OCI-LY3 (cell line): ENCODE measurements around the gene GALNT2.

Source experiments
- H2AFZ ChIP-seq: fragments of 200-600, 300-600 bp; shearing (Covaris generic); 2 replicates; pipeline ENCODE4 v1.6.0; 2014; ENCODE audit warnings: antibody characterized with exemption, low read depth, low read length
- H3K27ac ChIP-seq: fragments of 200-600, 300-600 bp; sonication (generic); 2 replicates; pipeline ENCODE4 v1.5.1; 2014; ENCODE audit warnings: mild to moderate bottlenecking, low read length, moderate library complexity, mixed read lengths
- H3K27me3 ChIP-seq: fragments of 200-600, 300-600 bp; sonication (generic); 2 replicates; pipeline ENCODE4 v1.6.1; 2014; ENCODE audit warnings: low read depth, low read length, mixed read lengths
- H3K36me3 ChIP-seq: fragments of 200-600, 300-600 bp; sonication (generic); replicated peaks from 2 replicates; pipeline ENCODE3; 2014; ENCODE audit warnings: low read depth, low read length, mixed read lengths
- H3K4me1 ChIP-seq: fragments of 300-600, 200-600 bp; sonication (generic); 2 replicates; pipeline ENCODE4 v1.6.1; 2014; ENCODE audit warnings: low read length, mixed read lengths
- H3K4me2 ChIP-seq: fragments of 200-600, 300-600 bp; sonication (generic); 2 replicates; pipeline ENCODE4 v1.6.1; 2014; ENCODE audit warnings: low read length, mixed read lengths
- H3K4me3 ChIP-seq: fragments of 300-600, 200-600 bp; sonication (generic); 2 replicates; pipeline ENCODE4 v1.5.1; 2014; ENCODE audit warnings: antibody characterized with exemption, mild to moderate bottlenecking, low read length, moderate library complexity
- H3K79me2 ChIP-seq: fragments of 300-600, 200-600 bp; shearing (Covaris generic); 2 replicates; pipeline ENCODE4 v1.6.1; 2014; ENCODE audit warnings: mild to moderate bottlenecking, low read length, mixed read lengths
- H3K9ac ChIP-seq: fragments of 300-600, 200-600 bp; shearing (Covaris generic); 2 replicates; pipeline ENCODE4 v1.6.0; 2014; ENCODE audit warnings: mild to moderate bottlenecking, low read length, moderate library complexity
- H3K9me3 ChIP-seq: fragments of 200-600, 300-600 bp; shearing (Covaris generic); 2 replicates; pipeline ENCODE4 v1.6.1; 2014; ENCODE audit warnings: low read length, mixed read lengths; ENCODE audit not compliant: insufficient read depth
- H4K20me1 ChIP-seq: fragments of 200-600, 300-600 bp; sonication (generic); 2 replicates; pipeline ENCODE4 v1.6.1; 2016; ENCODE audit warnings: low read length, mixed read lengths; ENCODE audit not compliant: insufficient read depth
- CTCF ChIP-seq: fragments of 200-600, 300-600 bp; sonication (generic); IDR thresholded peaks from 2 replicates; pipeline ENCODE4 v1.5.1; 2014; ENCODE audit warnings: antibody characterized with exemption, low read length, low read depth
- EZH2phosphoT487 ChIP-seq: fragments of 200-600 bp; shearing (Covaris generic); IDR thresholded peaks from 2 replicates; pipeline ENCODE4 v1.6.1; 2018; ENCODE audit warnings: antibody characterized with exemption, mixed run types, low read depth

The GALNT2 gene

GRCh38 chr1:230185076-230186001, 118.3 kb downstream of the GALNT2 start:
- H3K27me3 ChIP-seq, result no peaks in the 10 kb centered on the region
- no peak overlapping the region for H3K27ac ChIP-seq
- peaks cover 2% of the 10 kb centered on the region for H3K36me3 ChIP-seq
- no peaks in the 10 kb centered on the region for H3K79me2 ChIP-seq
- no peak overlapping the region for H3K4me2 ChIP-seq
- peaks cover 5% of the 10 kb centered on the region; the same call in 1 of the 2 replicates for H3K4me1 ChIP-seq
- no peak overlapping the region for H3K4me3 ChIP-seq
- no peak for TF ChIP-seq CTCF
- no peak for TF ChIP-seq EZH2phosphoT487
- H3K9me3 ChIP-seq, result no peaks in the 10 kb centered on the region
- H3K9ac ChIP-seq, result no peak overlapping the region
- no peak overlapping the region for H2AFZ ChIP-seq
- peaks cover 3% of the 10 kb centered on the region; the same call in 1 of the 2 replicates for H4K20me1 ChIP-seq

- Histone ChIP-seq H3K79me2 (no peaks in the 10 kb centered on the region), H3K4me2 (no peak overlapping the region), H3K27me3 (no peaks in the 10 kb centered on the region), H2AFZ (no peak overlapping the region), H3K4me3 (no peak overlapping the region), H3K9me3 (no peaks in the 10 kb centered on the region), H3K27ac (no peak overlapping the region), H3K4me1 (peaks cover 3% of the 10 kb centered on the region; the same call in 1 of the 2 replicates), H4K20me1 (peaks cover 8% of the 10 kb centered on the region; the same call in 1 of the 2 replicates), H3K9ac (no peak overlapping the region), H3K36me3 (peaks cover 2% of the 10 kb centered on the region)
- TF ChIP-seq EZH2phosphoT487, result no peak
- TF ChIP-seq CTCF, result no peak
These were observed 119.2 kb downstream of the GALNT2 start for GRCh38 chr1:230186003-230186863.

GRCh38 chr1:230186874-230187273, 119.8 kb downstream of the GALNT2 start:
- H3K9ac ChIP-seq, result no peak overlapping the region
- no peaks in the 10 kb centered on the region for H3K4me1 ChIP-seq
- H4K20me1 ChIP-seq, result peaks cover 8% of the 10 kb centered on the region; the same call in 1 of the 2 replicates
- H3K27ac ChIP-seq, result no peak overlapping the region
- H3K27me3 ChIP-seq, result no peaks in the 10 kb centered on the region
- TF ChIP-seq CTCF, result no peak
- no peak for TF ChIP-seq EZH2phosphoT487
- no peak overlapping the region for H3K4me2 ChIP-seq
- H3K79me2 ChIP-seq, result no peaks in the 10 kb centered on the region
- no peaks in the 10 kb centered on the region for H3K9me3 ChIP-seq
- no peak overlapping the region for H3K4me3 ChIP-seq
- H3K36me3 ChIP-seq, result peaks cover 2% of the 10 kb centered on the region
- H2AFZ ChIP-seq, result no peak overlapping the region

GRCh38 chr1:230187290-230187689, 120.3 kb downstream of the GALNT2 start:
- Histone ChIP-seq H3K9me3 (no peaks in the 10 kb centered on the region), H3K4me1 (no peaks in the 10 kb centered on the region), H3K27ac (no peak overlapping the region), H3K4me2 (no peak overlapping the region), H3K4me3 (no peak overlapping the region), H3K27me3 (no peaks in the 10 kb centered on the region), H4K20me1 (peaks cover 8% of the 10 kb centered on the region; the same call in 1 of the 2 replicates), H2AFZ (no peak overlapping the region), H3K9ac (no peak overlapping the region), H3K79me2 (no peaks in the 10 kb centered on the region), H3K36me3 (peaks cover 2% of the 10 kb centered on the region)
- TF ChIP-seq EZH2phosphoT487, result no peak
- no peak for TF ChIP-seq CTCF
